Measurements from ENCODE around the gene NEURL1. TPM values are rescaled to one million over a fixed set of nuclear protein-coding genes. Genes with fewer than 3 reads are reported as not detected.

The NEURL1 gene
- total and polyA plus RNA-seq, 10 of the 15 experiments (the other 5 are each of a cell fraction or from before 2014, with no cell fraction given) = 0.02 to 0.05 (median 0.05) TPM; not detected in 6

DNA sequence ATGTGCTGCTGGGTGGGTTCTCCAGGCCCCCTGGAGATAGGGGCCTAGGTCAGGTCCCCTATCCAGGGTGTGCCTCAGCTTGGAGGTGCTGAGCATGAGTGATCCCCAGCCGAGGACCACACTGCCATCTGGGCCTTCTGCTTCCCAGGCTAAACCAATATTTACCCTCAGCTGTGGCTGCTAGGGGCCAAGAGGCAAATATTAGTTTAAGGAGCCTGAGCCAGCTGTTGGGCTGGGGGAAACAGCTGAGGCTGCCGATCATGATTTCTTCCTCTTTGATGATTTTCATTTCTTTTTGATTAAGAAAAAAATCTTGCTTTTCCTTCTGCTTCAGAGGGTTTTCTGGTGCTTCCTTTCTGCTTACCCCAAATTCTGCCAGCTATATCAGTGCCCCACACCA, 83.4 kb downstream of the NEURL1 start:
- ChIA-PET CTCF (interaction anchor here (0.8 to 2.6 kb wide), 2 partner anchors 12 to 110 kb away, joined by 7 to 11 read pairs; no protein-coding TSS in a partner anchor), POLR2A (no interaction called here), RAD21 (ENCODE audit: unreplicated experiment) (no interaction called here), SMC1A (ENCODE audit: uncharacterized antibody, unreplicated experiment) (no interaction called here)
- no peak for DNase-seq (ENCODE audit: low read depth, low spot score)
- H3K4me1 ChIP-seq (ENCODE audit: control insufficient read depth, insufficient read depth, low read length) = no peaks in the 10 kb centered on the region
- ATAC-seq = no peak
- no TSS peak for BruUV-seq (replicated peaks)
- H3K79me2 ChIP-seq (ENCODE audit: control insufficient read depth, insufficient read depth, low read length) = no peaks in the 10 kb centered on the region
- intact Hi-C loops (cut with micrococcal nuclease; ENCODE audit: unreplicated experiment) (no loop called here), in situ Hi-C loops (cut with MboI) (no loop called here)
- H2AFZ ChIP-seq (ENCODE audit: control insufficient read depth, low read depth, low read length) = no peak overlapping the region
- H3K27ac ChIP-seq (ENCODE audit: control insufficient read depth, insufficient read depth) = no peak overlapping the region
- no peaks in the 10 kb centered on the region; a peak in 4 of 4 replicates for H3K27me3 ChIP-seq (replicated peaks in 1 of 2; ENCODE audit: control insufficient read depth in 2 of 2, insufficient read depth in 2 of 2, low read length in 1 of 2)
- no peak overlapping the region for H3K9ac ChIP-seq (ENCODE audit: control insufficient read depth, insufficient read depth, low read length)
- H3K9me3 ChIP-seq (replicated peaks; ENCODE audit: control insufficient read depth, insufficient read depth, low read length) = no peaks in the 10 kb centered on the region
- no peak for FAIRE-seq
- TF ChIP-seq TCF7 (IDR thresholded peaks at IDR 0.05; ENCODE audit: borderline replicate concordance) = no peak
- TF ChIP-seq MYC (IDR thresholded peaks at IDR 0.05; ENCODE audit: insufficient read depth, insufficient read length, insufficient replicate concordance, low read length, severe bottlenecking) = no peak
- no peaks in the 10 kb centered on the region for H3K36me3 ChIP-seq (ENCODE audit: control insufficient read depth in 2 of 2, insufficient read depth in 2 of 2, low read length in 1 of 2)
- WGBS (ENCODE audit: insufficient coverage, insufficient replicate concordance, low lambda C conversion rate, missing lambda C conversion rate) = 0% methylated on average over 2 of the region's 2 CpGs
- no peak overlapping the region for H3K4me3 ChIP-seq
- no peak overlapping the region for H3K4me2 ChIP-seq (ENCODE audit: control insufficient read depth, insufficient read depth)
- H4K20me1 ChIP-seq (ENCODE audit: control insufficient read depth, insufficient read depth) = no peaks in the 10 kb centered on the region

DNA sequence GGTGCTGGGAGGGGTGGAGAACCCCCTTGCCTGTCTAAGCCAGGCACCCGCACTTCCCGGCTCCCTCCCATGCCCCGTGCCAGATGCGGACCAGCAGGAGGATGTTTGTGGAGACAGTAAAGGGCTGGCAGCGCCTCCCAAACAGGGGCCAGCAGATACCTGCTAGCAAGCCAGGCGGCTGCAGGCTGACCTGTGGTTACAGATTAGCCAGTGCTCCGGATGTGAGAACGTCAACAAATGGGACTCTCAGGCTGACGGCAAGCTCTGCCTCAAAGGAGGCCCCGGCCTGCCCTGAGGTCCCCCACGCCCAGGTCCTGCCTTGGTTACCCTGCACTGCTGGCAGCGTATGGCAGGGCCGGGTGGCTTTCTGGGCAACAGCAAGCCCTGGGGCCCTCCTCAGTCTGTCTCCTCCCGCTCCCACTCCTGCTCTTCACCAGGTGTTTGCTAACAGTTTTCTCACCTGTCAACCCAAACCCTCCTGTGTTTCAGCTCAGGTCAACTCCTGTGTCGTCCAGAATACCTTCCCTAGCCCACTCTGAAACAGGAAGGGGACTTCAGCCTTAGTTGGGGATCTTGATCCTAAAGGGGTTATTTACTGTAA, 85.4 kb downstream of the NEURL1 start:
- FAIRE-seq (no peak), DNase-seq (ENCODE audit: low read depth, low spot score) (no peak), ATAC-seq (peak; percentile 85)
- WGBS (ENCODE audit: insufficient coverage, insufficient replicate concordance, low lambda C conversion rate, missing lambda C conversion rate) = 46% methylated on average over 15 of the region's 15 CpGs
- ChIA-PET SMC1A (ENCODE audit: uncharacterized antibody, unreplicated experiment) (no interaction called here), CTCF (interaction anchor here (2.6 kb wide), 1 partner anchor 14 kb away, joined by 11 read pairs; no protein-coding TSS in a partner anchor), RAD21 (ENCODE audit: unreplicated experiment) (no interaction called here), POLR2A (no interaction called here)
- H3K9me3 ChIP-seq (replicated peaks; ENCODE audit: control insufficient read depth, insufficient read depth, low read length) = no peaks in the 10 kb centered on the region
- no peaks in the 10 kb centered on the region for H3K36me3 ChIP-seq (ENCODE audit: control insufficient read depth in 2 of 2, insufficient read depth in 2 of 2, low read length in 1 of 2)
- H3K4me3 ChIP-seq = no peak overlapping the region
- no peak overlapping the region for H3K9ac ChIP-seq (ENCODE audit: control insufficient read depth, insufficient read depth, low read length)
- H2AFZ ChIP-seq (ENCODE audit: control insufficient read depth, low read depth, low read length) = no peak overlapping the region
- no peak overlapping the region for H3K27ac ChIP-seq (ENCODE audit: control insufficient read depth, insufficient read depth)
- in situ Hi-C loops (cut with MboI) = no loop called here
- H3K4me1 ChIP-seq (ENCODE audit: control insufficient read depth, insufficient read depth, low read length) = no peaks in the 10 kb centered on the region
- no peaks in the 10 kb centered on the region for H4K20me1 ChIP-seq (ENCODE audit: control insufficient read depth, insufficient read depth)
- H3K4me2 ChIP-seq (ENCODE audit: control insufficient read depth, insufficient read depth) = no peak overlapping the region
- no TSS peak for BruUV-seq (replicated peaks)
- intact Hi-C loops (cut with micrococcal nuclease; ENCODE audit: unreplicated experiment) = no loop called here
- TF ChIP-seq FOXK2 (IDR thresholded peaks at IDR 0.05) (no peak), MYC (IDR thresholded peaks at IDR 0.05; ENCODE audit: insufficient read depth, insufficient read length, insufficient replicate concordance, low read length, severe bottlenecking) (no peak), SIN3A (IDR thresholded peaks at IDR 0.05; ENCODE audit: low read depth, low read length) (no peak)
- TF ChIP-seq, protein P1, sequence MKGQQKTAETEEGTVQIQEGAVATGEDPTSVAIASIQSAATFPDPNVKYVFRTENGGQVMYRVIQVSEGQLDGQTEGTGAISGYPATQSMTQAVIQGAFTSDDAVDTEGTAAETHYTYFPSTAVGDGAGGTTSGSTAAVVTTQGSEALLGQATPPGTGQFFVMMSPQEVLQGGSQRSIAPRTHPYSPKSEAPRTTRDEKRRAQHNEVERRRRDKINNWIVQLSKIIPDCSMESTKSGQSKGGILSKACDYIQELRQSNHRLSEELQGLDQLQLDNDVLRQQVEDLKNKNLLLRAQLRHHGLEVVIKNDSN (IDR thresholded peaks at IDR 0.05; ENCODE audit: borderline replicate concordance, extremely low read length, insufficient read depth, low read depth, low read length) = no peak
- TF ChIP-seq, protein P2, sequence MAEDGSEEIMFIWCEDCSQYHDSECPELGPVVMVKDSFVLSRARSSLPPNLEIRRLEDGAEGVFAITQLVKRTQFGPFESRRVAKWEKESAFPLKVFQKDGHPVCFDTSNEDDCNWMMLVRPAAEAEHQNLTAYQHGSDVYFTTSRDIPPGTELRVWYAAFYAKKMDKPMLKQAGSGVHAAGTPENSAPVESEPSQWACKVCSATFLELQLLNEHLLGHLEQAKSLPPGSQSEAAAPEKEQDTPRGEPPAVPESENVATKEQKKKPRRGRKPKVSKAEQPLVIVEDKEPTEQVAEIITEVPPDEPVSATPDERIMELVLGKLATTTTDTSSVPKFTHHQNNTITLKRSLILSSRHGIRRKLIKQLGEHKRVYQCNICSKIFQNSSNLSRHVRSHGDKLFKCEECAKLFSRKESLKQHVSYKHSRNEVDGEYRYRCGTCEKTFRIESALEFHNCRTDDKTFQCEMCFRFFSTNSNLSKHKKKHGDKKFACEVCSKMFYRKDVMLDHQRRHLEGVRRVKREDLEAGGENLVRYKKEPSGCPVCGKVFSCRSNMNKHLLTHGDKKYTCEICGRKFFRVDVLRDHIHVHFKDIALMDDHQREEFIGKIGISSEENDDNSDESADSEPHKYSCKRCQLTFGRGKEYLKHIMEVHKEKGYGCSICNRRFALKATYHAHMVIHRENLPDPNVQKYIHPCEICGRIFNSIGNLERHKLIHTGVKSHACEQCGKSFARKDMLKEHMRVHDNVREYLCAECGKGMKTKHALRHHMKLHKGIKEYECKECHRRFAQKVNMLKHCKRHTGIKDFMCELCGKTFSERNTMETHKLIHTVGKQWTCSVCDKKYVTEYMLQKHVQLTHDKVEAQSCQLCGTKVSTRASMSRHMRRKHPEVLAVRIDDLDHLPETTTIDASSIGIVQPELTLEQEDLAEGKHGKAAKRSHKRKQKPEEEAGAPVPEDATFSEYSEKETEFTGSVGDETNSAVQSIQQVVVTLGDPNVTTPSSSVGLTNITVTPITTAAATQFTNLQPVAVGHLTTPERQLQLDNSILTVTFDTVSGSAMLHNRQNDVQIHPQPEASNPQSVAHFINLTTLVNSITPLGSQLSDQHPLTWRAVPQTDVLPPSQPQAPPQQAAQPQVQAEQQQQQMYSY (CRISPR knock-in tag; IDR thresholded peaks at IDR 0.05) = no peak
- no peaks in the 10 kb centered on the region for H3K79me2 ChIP-seq (ENCODE audit: control insufficient read depth, insufficient read depth, low read length)
- H3K27me3 ChIP-seq (replicated peaks in 1 of 2; ENCODE audit: control insufficient read depth in 2 of 2, insufficient read depth in 2 of 2, low read length in 1 of 2) = no peaks in the 10 kb centered on the region; a peak in 4 of 4 replicates

Measured in GM12878 (cell line).